Spleen (tissue), 7 donors: ENCODE results near the gene EPN3.

ENCODE experiments used
- POLR2AphosphoS5 ChIP-seq, 3 donors: sonication (generic); formaldehyde crosslinking; IDR thresholded peaks; one replicate each; pipeline ENCODE4 v1.5.1; 2017; ENCODE audit warnings: antibody characterized with exemption in 3 of 3
- TF ChIP-seq, protein P1 (sequence below), 11 experiments: fragments of 200-600 bp in 7 of 11; fragments of 450-650 bp in 4 of 11; sonication (generic) in 4 of 11; IDR thresholded peaks in 8 of 11; conservative IDR thresholded peaks in 3 of 11; 1 replicate in 7 of 11; 2 replicates in 4 of 11; pipeline versions ENCODE4 v1.4.0 to v1.8.0; 2016 to 2021; ENCODE audit warnings: antibody characterized with exemption in 11 of 11, inconsistent platforms in 4 of 11, mild to moderate bottlenecking in 1 of 11
- donor health status: DM: no; HTN: no; CAD: no; lungs with moderate emphysema.
- donor health status: DM: no; HTN: no; CAD: no.
- donor health status: DM: no; HTN: no; CAD: no.

DNA sequence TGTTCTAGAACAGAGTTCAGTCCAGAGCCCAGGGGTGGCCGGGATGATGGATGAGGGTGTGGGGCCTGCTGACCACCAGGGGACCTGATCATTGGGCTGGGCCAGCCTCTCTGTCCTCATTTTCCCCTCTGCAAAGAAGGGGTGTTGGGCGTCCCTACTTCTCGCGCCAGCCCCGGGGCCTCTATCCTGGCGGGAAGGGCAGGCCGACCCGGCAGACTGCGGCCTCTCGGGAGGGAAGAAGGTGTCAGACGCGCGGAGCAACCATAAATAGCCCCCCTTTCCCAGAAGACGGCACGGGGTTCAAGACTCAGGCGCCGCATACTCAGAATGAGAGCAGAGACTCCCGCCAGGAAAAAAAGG lies 26.0 kb downstream of the EPN3 start:
- TF ChIP-seq, protein P1, sequence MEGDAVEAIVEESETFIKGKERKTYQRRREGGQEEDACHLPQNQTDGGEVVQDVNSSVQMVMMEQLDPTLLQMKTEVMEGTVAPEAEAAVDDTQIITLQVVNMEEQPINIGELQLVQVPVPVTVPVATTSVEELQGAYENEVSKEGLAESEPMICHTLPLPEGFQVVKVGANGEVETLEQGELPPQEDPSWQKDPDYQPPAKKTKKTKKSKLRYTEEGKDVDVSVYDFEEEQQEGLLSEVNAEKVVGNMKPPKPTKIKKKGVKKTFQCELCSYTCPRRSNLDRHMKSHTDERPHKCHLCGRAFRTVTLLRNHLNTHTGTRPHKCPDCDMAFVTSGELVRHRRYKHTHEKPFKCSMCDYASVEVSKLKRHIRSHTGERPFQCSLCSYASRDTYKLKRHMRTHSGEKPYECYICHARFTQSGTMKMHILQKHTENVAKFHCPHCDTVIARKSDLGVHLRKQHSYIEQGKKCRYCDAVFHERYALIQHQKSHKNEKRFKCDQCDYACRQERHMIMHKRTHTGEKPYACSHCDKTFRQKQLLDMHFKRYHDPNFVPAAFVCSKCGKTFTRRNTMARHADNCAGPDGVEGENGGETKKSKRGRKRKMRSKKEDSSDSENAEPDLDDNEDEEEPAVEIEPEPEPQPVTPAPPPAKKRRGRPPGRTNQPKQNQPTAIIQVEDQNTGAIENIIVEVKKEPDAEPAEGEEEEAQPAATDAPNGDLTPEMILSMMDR (IDR thresholded peaks at IDR 0.05 in 8 of 11, conservative IDR thresholded peaks at IDR 0.05 in 3 of 11) = no peak
- TF ChIP-seq POLR2AphosphoS5 (IDR thresholded peaks at IDR 0.05) = no peak
